Measurements from ENCODE around the gene CYTH4. TPM values are rescaled to one million over a fixed set of nuclear protein-coding genes. Genes with fewer than 3 reads are reported as not detected.

The CYTH4 gene
- total and polyA plus RNA-seq, 9 donors, result 2.4 to 14.5 (median 6.2) TPM

- intact Hi-C loops (cut with DNase I), result loop anchor here in 1 of 4 donors (5.0 kb wide), 1 partner anchor 663 kb away; no protein-coding TSS in a partner anchor
- Histone ChIP-seq H3K4me1 (ENCODE audit: insufficient read depth) (no peaks in the 10 kb centered on the region), H3K9me3 (no peaks in the 10 kb centered on the region), H3K27me3 (no peaks in the 10 kb centered on the region), H3K4me3 (no peak overlapping the region), H3K36me3 (no peaks in the 10 kb centered on the region), H3K27ac (no peak overlapping the region)
- no peak for DNase-seq
- 59 to 71% (median 63%) methylated on average over 14 of the region's 14 CpGs for WGBS, 3 donors
- TF ChIP-seq CTCF (IDR thresholded peaks at IDR 0.05) (no peak), POLR2A (IDR thresholded peaks at IDR 0.05) (no peak), EP300 (IDR thresholded peaks at IDR 0.05) (no peak)
These were observed 47.2 kb downstream of the CYTH4 start for GRCh38 chr22:37329238-37330140.

GRCh38 chr22:37330200-37331033, 48.1 kb downstream of the CYTH4 start:
- Histone ChIP-seq H3K9me3 (no peaks in the 10 kb centered on the region), H3K4me3 (no peak overlapping the region), H3K27ac (no peak overlapping the region), H3K27me3 (no peaks in the 10 kb centered on the region), H3K4me1 (ENCODE audit: insufficient read depth) (no peaks in the 10 kb centered on the region), H3K36me3 (no peaks in the 10 kb centered on the region)
- TF ChIP-seq EP300 (IDR thresholded peaks at IDR 0.05) (no peak), POLR2A (IDR thresholded peaks at IDR 0.05) (no peak), CTCF (IDR thresholded peaks at IDR 0.05) (no peak)
- intact Hi-C loops (cut with DNase I), result no loop called here
- DNase-seq, result no peak
- WGBS, 3 donors, result 53 to 57% (median 56%) methylated on average over 9 of the region's 9 CpGs

GRCh38 chr22:37331034-37331428, 48.7 kb downstream of the CYTH4 start:
- intact Hi-C loops (cut with DNase I), result no loop called here
- DNase-seq, result no peak
- H3K4me1 ChIP-seq (ENCODE audit: insufficient read depth), result no peaks in the 10 kb centered on the region

More at GRCh38 chr22:37331034-37331428, 48.7 kb downstream of the CYTH4 start:
- TF ChIP-seq EP300 (IDR thresholded peaks at IDR 0.05) (no peak), POLR2A (IDR thresholded peaks at IDR 0.05) (no peak), CTCF (IDR thresholded peaks at IDR 0.05) (no peak)
- no peaks in the 10 kb centered on the region for H3K9me3 ChIP-seq
- 18 to 29% (median 21%) methylated on average over 7 of the region's 7 CpGs for WGBS, 3 donors
- H3K36me3 ChIP-seq, result no peaks in the 10 kb centered on the region
- H3K4me3 ChIP-seq, result no peak overlapping the region
- H3K27me3 ChIP-seq, result no peaks in the 10 kb centered on the region
- H3K27ac ChIP-seq, result no peak overlapping the region

All from ovary (tissue), 9 donors.